Measurements from ENCODE around the gene RCAN1. TPM values are rescaled to one million over a fixed set of nuclear protein-coding genes. Genes with fewer than 3 reads are reported as not detected.

The RCAN1 gene
- polyA plus RNA-seq, 2 of the 4 experiments (the other 2 are of a cell fraction): 10.2 to 11.9 TPM

- DNase-seq (ENCODE audit: low read depth in 1 of 2, low spot score in 1 of 2) (no peak), ATAC-seq (no peak), FAIRE-seq (no peak)
- TF ChIP-seq GATA3 (IDR thresholded peaks at IDR 0.05; ENCODE audit: borderline replicate concordance) (no peak), CBX8 (IDR thresholded peaks at IDR 0.05) (no peak), HDAC2 (IDR thresholded peaks at IDR 0.05) (no peak), FOSB (CRISPR knock-in tag; IDR thresholded peaks at IDR 0.05) (no peak), CBX2 (IDR thresholded peaks at IDR 0.05; ENCODE audit: borderline replicate concordance, low read depth) (no peak), KDM1A (IDR thresholded peaks at IDR 0.05; ENCODE audit: low read depth) (no peak), HOXB5 (CRISPR knock-in tag; IDR thresholded peaks at IDR 0.05) (no peak), NFE2L2 (conservative IDR thresholded peaks at IDR 0.05; ENCODE audit: low read length) (no peak), TFCP2L1 (CRISPR knock-in tag; IDR thresholded peaks at IDR 0.05) (no peak), EHMT2 (IDR thresholded peaks at IDR 0.05; ENCODE audit: low read depth) (no peak), ZNF302 (CRISPR knock-in tag; IDR thresholded peaks at IDR 0.05) (no peak), E2F6 (IDR thresholded peaks at IDR 0.05; ENCODE audit: borderline replicate concordance, low read depth) (no peak), REST (IDR thresholded peaks at IDR 0.05) (no peak), CTCF (IDR thresholded peaks at IDR 0.05) (no peak), FOXS1 (CRISPR knock-in tag; IDR thresholded peaks at IDR 0.05) (no peak), PBX3 (IDR thresholded peaks at IDR 0.05) (no peak)
- H3K9me3 ChIP-seq: no peaks in the 10 kb centered on the region
- H3K4me1 ChIP-seq: no peaks in the 10 kb centered on the region
- ChIA-PET CTCF (no interaction called here), POLR2A (no interaction called here)
- no peak overlapping the region for H3K4me3 ChIP-seq
- H3K27ac ChIP-seq: no peak overlapping the region
- WGBS (ENCODE audit: missing lambda C conversion rate): 62% methylated on average over 7 of the region's 7 CpGs
- no peak overlapping the region for H3K4me2 ChIP-seq
Observed at GRCh38 chr21:34561806-34562205, 53.1 kb downstream of the RCAN1 start.

- POLR2A ChIA-PET: no interaction called here
- CTCF ChIA-PET: no interaction called here
Observed at GRCh38 chr21:34560609-34561008, 54.3 kb downstream of the RCAN1 start.

More at GRCh38 chr21:34560609-34561008, 54.3 kb downstream of the RCAN1 start:
- H3K4me1 ChIP-seq: no peaks in the 10 kb centered on the region
- no peak for ATAC-seq
- no peaks in the 10 kb centered on the region for H3K9me3 ChIP-seq
- TF ChIP-seq EHF (CRISPR knock-in tag; IDR thresholded peaks at IDR 0.05) (no peak), SREBF2 (IDR thresholded peaks at IDR 0.05) (no peak), BHLHE40 (IDR thresholded peaks at IDR 0.05; ENCODE audit: low read depth, low read length) (no peak), HEYL (CRISPR knock-in tag; IDR thresholded peaks at IDR 0.05) (no peak), USF2 (IDR thresholded peaks at IDR 0.05) (no peak), PBX3 (IDR thresholded peaks at IDR 0.05) (no peak), MYC (IDR thresholded peaks at IDR 0.05; ENCODE audit: borderline replicate concordance, low read length) (no peak), FOSL2 (IDR thresholded peaks at IDR 0.05) (no peak), FOSL2 (CRISPR knock-in tag; IDR thresholded peaks at IDR 0.05) (no peak), ZC3H11A (IDR thresholded peaks at IDR 0.05) (no peak), HES2 (IDR thresholded peaks at IDR 0.05) (no peak), ESRRA (IDR thresholded peaks at IDR 0.05; ENCODE audit: borderline replicate concordance, low read length) (no peak)
- H3K4me2 ChIP-seq: no peak overlapping the region
- no peak for DNase-seq (ENCODE audit: low read depth in 1 of 2, low spot score in 1 of 2)
- no peak for FAIRE-seq
- no peak overlapping the region for H3K4me3 ChIP-seq
- H3K27ac ChIP-seq: no peak overlapping the region
- WGBS (ENCODE audit: missing lambda C conversion rate): 0% methylated on average over 1 of the region's 1 CpG
